Measurements from ENCODE around the gene ZMYND8. TPM values are rescaled to one million over a fixed set of nuclear protein-coding genes. Genes with fewer than 3 reads are reported as not detected.

The ZMYND8 gene
- total RNA-seq (2014; rRNA removed) (11.6 and 12.8 TPM in 2 replicates), Bru-seq, nascent RNA (percentile 86 among the genes with signal in this experiment), BruChase-seq, experiment 1, labeled RNA remaining after a 6-hour chase (percentile 81 among the genes with signal in this experiment), BruChase-seq, experiment 2, labeled RNA remaining after a 2-hour chase (percentile 80 among the genes with signal in this experiment)
- long read RNA-seq, full-length matches to known transcripts = 7 of 89 reads
- long read RNA-seq, partial matches to known transcripts = 58 of 89 reads
- long read RNA-seq, other reads (novel, unspliced or antisense) = 24 of 89 reads

- Histone ChIP-seq H3K4me3 (ENCODE audit: low read length) (peak within 1 kb of the TSS; percentile 48), H3K4me2 (ENCODE audit: low read length) (peak within 1 kb of the TSS; percentile 75), H3F3A (ENCODE audit: low read length, unreplicated experiment) (peaks cover 28% of the 10 kb centered on the region), H3K9me3 (ENCODE audit: low read length) (no peaks in the 10 kb centered on the region), H3K9ac (ENCODE audit: low read length) (peak within 1 kb of the TSS; percentile 94), H3K36me3 (ENCODE audit: low read depth, low read length) (no peaks in the 10 kb centered on the region), H3K4me1 (ENCODE audit: insufficient read depth, low read length) (peaks cover 98% of the 10 kb centered on the region), H4K20me1 (ENCODE audit: low read length) (no peaks in the 10 kb centered on the region), H3K9me2 (replicated peaks; ENCODE audit: low read length) (no peaks in the 10 kb centered on the region), H3K27me3 (ENCODE audit: low read length) (no peaks in the 10 kb centered on the region), H2AFZ (ENCODE audit: low read length) (peak within 1 kb of the TSS; percentile 75), H3K79me2 (ENCODE audit: low read length) (peaks cover 47% of the 10 kb centered on the region), H3K27ac (ENCODE audit: low read length) (peak within 1 kb of the TSS; percentile 96)
- ChIA-PET CTCF (interaction anchor here (1.3 to 1.4 kb wide), 2 partner anchors 27 to 82 kb away, joined by 5 read pairs; no protein-coding TSS in a partner anchor), POLR2A (ENCODE audit: unreplicated experiment) (interaction anchor here (0.6 to 0.7 kb wide), 2 partner anchors 35 to 39 kb away, joined by 3 to 6 read pairs; no protein-coding TSS in a partner anchor)
- BruUV-seq (replicated peaks) = no TSS peak
- ATAC-seq (peak; percentile 15), DNase-seq (peak; percentile 98)
- intact Hi-C loops (cut with micrococcal nuclease) = no loop called here
- TF ChIP-seq EZH2 (IDR thresholded peaks at IDR 0.05; ENCODE audit: low read length, unreplicated experiment) = no peak
- no peak for TF ChIP-seq EZH2phosphoT487 (IDR thresholded peaks at IDR 0.05; ENCODE audit: borderline replicate concordance, low read length)
- TF ChIP-seq CTCF (conservative IDR thresholded peaks at IDR 0.05; ENCODE audit: low read depth, low read length) = no peak
These were observed at the start of gene ZMYND8 for GRCh38 chr20:47356526-47357295. Gene ZMYND8 (minus strand): TSS chr20:47356699. CDS start chr20:47356670, 29 bp downstream.

- no peaks in the 10 kb centered on the region for H3K27me3 ChIP-seq (ENCODE audit: low read length)
- H2AFZ ChIP-seq (ENCODE audit: low read length) = no peak overlapping the region
- no peaks in the 10 kb centered on the region for H3K79me2 ChIP-seq (ENCODE audit: low read length)
- ATAC-seq (no peak), DNase-seq (no peak)
- H3K27ac ChIP-seq (ENCODE audit: low read length) = no peak overlapping the region
- no peaks in the 10 kb centered on the region for H3K9me3 ChIP-seq (ENCODE audit: low read length)
- POLR2A ChIA-PET (ENCODE audit: unreplicated experiment) = interaction anchor here (0.6 kb wide), 1 partner anchor 25 kb away, joined by 3 read pairs; no protein-coding TSS in a partner anchor
- no peaks in the 10 kb centered on the region for H3K9me2 ChIP-seq (replicated peaks; ENCODE audit: low read length)
- no peaks in the 10 kb centered on the region for H3F3A ChIP-seq (ENCODE audit: low read length, unreplicated experiment)
- H3K36me3 ChIP-seq (ENCODE audit: low read depth, low read length) = no peaks in the 10 kb centered on the region
- no peak overlapping the region for H3K4me3 ChIP-seq (ENCODE audit: low read length)
- TF ChIP-seq EZH2 (IDR thresholded peaks at IDR 0.05; ENCODE audit: low read length, unreplicated experiment) (no peak), CTCF (conservative IDR thresholded peaks at IDR 0.05; ENCODE audit: low read depth, low read length) (no peak), EZH2phosphoT487 (IDR thresholded peaks at IDR 0.05; ENCODE audit: borderline replicate concordance, low read length) (no peak)
- H3K4me2 ChIP-seq (ENCODE audit: low read length) = no peak overlapping the region
- CTCF ChIA-PET = interaction anchor here (0.9 kb wide), 1 partner anchor 22 kb away, joined by 4 read pairs; no protein-coding TSS in a partner anchor
- no peak overlapping the region for H3K9ac ChIP-seq (ENCODE audit: low read length)
- no peaks in the 10 kb centered on the region for H4K20me1 ChIP-seq (ENCODE audit: low read length)
- BruUV-seq (replicated peaks) = no TSS peak
- H3K4me1 ChIP-seq (ENCODE audit: insufficient read depth, low read length) = peaks cover 6% of the 10 kb centered on the region
- intact Hi-C loops (cut with micrococcal nuclease) = no loop called here
These were observed 49.4 kb upstream of the ZMYND8 start for GRCh38 chr20:47405775-47406325.
